ENCODE measurements around the gene ZGLP1. TPM values are rescaled to one million over a fixed set of nuclear protein-coding genes. Genes with fewer than 3 reads are reported as not detected.

Gene ZGLP1
- total and polyA plus RNA-seq, 2 experiments from 2014 or later, result 4.1 to 12.2 TPM

DNA sequence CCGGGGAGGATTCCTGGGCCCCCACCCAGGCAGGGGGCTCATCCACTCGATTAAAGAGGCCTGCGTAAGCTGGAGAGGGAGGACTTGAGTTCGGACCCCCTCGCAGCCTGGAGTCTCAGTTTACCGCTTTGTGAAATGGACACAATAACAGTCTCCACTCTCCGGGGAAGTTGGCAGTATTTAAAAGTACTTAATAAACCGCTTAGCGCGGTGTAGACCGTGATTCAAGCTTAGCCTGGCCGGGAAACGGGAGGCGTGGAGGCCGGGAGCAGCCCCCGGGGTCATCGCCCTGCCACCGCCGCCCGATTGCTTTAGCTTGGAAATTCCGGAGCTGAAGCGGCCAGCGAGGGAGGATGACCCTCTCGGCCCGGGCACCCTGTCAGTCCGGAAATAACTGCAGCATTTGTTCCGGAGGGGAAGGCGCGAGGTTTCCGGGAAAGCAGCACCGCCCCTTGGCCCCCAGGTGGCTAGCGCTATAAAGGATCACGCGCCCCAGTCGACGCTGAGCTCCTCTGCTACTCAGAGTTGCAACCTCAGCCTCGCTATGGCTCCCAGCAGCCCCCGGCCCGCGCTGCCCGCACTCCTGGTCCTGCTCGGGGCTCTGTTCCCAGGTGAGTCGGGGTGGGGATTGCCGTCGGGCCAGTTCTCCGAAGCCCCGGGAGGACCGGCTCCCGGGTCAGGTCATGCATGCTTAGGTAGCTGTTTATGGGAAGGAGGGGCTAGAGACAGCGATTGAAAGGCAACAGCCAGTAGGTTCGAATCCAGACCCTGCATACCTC, 38.8 kb downstream of the ZGLP1 start, which contains the start of gene ICAM1:
ICAM1 (plus strand) TSS at position 505 of the 779 bp plus-strand sequence; CDS start at position 545, 40 bp downstream.
- no peak for TF ChIP-seq CTCF (IDR thresholded peaks at IDR 0.05; ENCODE audit: low read depth, low read length)
- no peaks in the 10 kb centered on the region for H3K4me1 ChIP-seq (ENCODE audit: low read depth)
- no peaks in the 10 kb centered on the region for H3K36me3 ChIP-seq
- no peak within 1 kb of the TSS for H3K27ac ChIP-seq
- peak in 1 of 2 donors; percentile 95 for DNase-seq (ENCODE audit: low read depth in 1 of 2, low spot score in 1 of 2)
- H3K4me3 ChIP-seq, result peak within 1 kb of the TSS; percentile 25
- H3K9me3 ChIP-seq (ENCODE audit: low read depth), result no peaks in the 10 kb centered on the region
- peaks cover 33% of the 10 kb centered on the region for H3K27me3 ChIP-seq

GRCh38 chr19:10270180-10270615, 39.4 kb downstream of the ZGLP1 start:
- Histone ChIP-seq H3K9me3 (ENCODE audit: low read depth) (no peaks in the 10 kb centered on the region), H3K4me3 (peak overlapping the region; percentile 25), H3K27me3 (peaks cover 33% of the 10 kb centered on the region), H3K27ac (no peak overlapping the region), H3K4me1 (ENCODE audit: low read depth) (no peaks in the 10 kb centered on the region), H3K36me3 (no peaks in the 10 kb centered on the region)
- no peak for TF ChIP-seq CTCF (IDR thresholded peaks at IDR 0.05; ENCODE audit: low read depth, low read length)
- peak in 1 of 2 donors; percentile 68 for DNase-seq (ENCODE audit: low read depth in 1 of 2, low spot score in 1 of 2)

DNA sequence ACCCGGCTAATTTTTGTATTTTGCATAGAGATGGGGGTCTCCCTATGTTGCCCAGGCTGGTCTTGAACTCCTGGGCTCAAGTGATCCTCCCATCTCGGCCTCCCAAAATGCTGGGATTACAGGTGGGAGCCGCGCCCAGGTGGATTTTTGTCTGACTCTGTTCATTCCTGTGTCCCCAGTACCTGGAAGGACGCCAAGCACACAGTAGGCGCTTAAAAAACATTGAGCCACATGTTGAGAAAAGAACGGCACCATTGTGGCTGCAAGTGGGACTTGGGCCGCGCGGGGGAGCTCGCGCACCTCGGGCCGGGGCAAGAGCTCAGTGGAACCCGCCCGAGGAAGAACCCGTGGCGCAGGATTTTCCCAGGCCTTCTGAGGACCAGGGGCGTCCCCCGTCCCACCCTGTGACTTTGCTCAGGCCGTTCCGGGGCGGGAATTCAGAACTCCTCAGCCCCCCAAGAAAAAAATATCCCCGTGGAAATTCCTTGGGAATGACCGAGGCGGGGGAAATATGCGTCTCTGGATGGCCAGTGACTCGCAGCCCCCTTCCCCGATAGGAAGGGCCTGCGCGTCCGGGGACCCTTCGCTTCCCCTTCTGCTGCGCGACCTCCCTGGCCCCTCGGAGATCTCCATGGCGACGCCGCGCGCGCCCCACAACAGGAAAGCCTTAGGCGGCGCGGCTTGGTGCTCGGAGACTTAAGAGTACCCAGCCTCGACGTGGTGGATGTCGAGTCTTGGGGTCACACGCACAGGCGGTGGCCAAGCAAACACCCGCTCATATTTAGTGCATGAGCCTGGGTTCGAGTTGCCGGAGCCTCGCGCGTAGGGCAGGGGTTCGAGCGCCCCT, 40.1 kb downstream of the ZGLP1 start:
- Histone ChIP-seq H3K36me3 (no peaks in the 10 kb centered on the region), H3K27ac (no peak overlapping the region), H3K4me3 (peak overlapping the region; percentile 25), H3K27me3 (peaks cover 33% of the 10 kb centered on the region), H3K4me1 (ENCODE audit: low read depth) (no peaks in the 10 kb centered on the region), H3K9me3 (ENCODE audit: low read depth) (no peaks in the 10 kb centered on the region)
- peak; percentile 92 for TF ChIP-seq CTCF (IDR thresholded peaks at IDR 0.05; ENCODE audit: low read depth, low read length)
- DNase-seq (ENCODE audit: low read depth in 1 of 2, low spot score in 1 of 2), result peak; percentile 86 to 88

DNA sequence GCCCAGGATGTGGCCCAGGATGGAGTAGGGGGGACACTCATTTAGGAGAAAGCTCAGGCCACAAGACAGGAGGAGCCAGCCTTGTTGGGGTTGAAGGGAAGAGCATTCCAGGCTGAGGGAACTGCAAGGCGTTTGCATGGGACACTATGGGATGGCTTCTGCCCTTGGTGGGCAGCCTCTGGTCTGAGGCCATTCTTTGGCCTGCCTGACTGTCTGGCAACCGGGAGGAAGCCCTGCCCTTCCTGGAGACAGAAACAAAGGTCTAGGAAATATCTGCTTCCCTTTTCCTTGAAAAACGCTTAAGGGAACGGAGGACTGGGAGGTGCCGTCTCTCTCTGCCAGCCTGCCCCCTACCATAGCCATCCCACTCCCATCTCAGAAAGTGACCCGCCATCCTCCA, 41.5 kb downstream of the ZGLP1 start:
- DNase-seq (ENCODE audit: low read depth in 1 of 2, low spot score in 1 of 2), result no peak
- H3K27me3 ChIP-seq, result peaks cover 33% of the 10 kb centered on the region
- H3K9me3 ChIP-seq (ENCODE audit: low read depth), result no peaks in the 10 kb centered on the region

More for the DNA sequence above, 41.5 kb downstream of the ZGLP1 start:
- no peaks in the 10 kb centered on the region for H3K4me1 ChIP-seq (ENCODE audit: low read depth)
- H3K4me3 ChIP-seq, result no peak overlapping the region
- no peaks in the 10 kb centered on the region for H3K36me3 ChIP-seq
- H3K27ac ChIP-seq, result no peak overlapping the region
- no peak for TF ChIP-seq CTCF (IDR thresholded peaks at IDR 0.05; ENCODE audit: low read depth, low read length)
